HG03571 (cell line): Measurements from ENCODE around the gene NTSR1.

Source experiments
- ATAC-seq: cut with Tn5 transposase; IDR thresholded peaks from one replicate; pipeline ENCODE4 v1.9.1; 2021; ENCODE audit not compliant: unreplicated experiment

NTSR1 gene

DNA sequence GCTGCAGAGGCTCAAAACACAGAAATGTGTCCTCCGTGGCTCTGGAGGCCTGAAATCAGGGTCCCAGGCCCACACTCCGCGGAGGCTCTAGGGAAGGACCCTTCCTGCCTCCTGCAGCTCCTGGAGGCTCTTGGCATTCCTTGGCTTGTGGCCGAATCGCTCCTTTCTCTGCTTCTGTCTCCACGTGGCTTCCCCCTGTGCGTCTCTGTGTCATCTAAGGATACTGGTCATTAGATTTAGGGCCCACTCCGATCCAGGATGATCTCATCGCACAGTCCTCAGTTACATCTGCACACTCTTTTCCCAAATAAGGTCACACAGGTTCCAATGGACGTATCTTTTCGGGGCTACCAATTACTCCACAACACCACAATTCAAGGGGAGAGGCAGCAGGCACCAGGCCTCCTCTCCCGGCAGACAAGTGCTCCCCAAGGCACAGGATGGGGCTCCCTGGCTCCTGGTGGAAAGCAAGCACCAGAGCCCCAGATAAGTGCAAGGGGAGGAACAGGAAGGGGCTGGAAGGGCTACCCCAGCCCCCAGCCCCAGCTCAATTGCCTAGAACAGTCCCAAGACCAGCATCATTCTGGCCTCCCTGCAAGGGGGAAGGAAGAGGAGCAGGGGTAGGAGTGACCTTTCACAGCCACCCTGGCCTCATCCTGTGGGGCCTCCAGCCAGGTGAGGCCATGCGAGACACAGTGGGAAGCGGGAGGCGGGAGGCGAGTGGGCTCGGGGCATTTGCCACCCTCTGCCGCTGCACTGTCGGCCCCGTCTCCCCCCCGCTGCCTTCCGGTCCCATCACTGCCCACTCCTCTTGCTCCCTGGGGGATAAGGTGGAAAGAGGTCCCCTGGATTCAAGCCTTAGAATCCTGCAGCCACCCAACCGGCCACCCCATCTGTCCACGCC is 16.3 kb downstream of the NTSR1 start:
- no peak for ATAC-seq

DNA sequence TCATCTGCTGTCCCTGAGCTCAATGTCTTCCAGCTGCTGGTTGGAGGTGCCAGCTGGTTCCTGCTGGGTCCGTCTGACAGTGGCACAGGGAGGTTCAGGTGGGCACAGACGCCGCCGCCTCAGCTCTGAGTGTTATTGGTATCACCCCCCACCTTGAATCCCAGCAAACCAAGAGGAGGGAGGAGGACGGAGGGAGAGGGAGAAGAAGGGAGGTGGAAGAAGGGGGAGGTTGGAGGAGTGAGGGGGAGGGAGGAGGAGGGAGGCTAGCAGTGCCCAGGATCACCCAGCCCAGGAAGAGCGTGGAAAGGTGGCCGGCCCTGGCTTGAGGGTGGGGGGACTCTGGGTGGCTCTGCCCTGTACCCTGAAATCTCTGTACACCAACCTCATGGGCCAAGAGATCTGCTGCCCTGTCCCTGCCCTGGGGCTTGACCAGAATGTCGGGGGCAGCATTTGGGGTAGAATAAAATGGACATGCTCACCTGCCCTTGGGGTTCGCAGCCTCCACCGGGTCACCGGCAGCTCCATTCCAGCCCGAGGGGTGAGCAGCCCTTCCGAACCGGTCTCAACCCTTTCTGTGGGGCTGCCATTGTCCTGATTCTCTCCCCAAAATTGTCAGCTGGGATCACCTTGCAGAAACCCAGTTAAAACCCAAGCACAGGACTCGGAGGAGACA is 17.1 kb downstream of the NTSR1 start:
- no peak for ATAC-seq

DNA sequence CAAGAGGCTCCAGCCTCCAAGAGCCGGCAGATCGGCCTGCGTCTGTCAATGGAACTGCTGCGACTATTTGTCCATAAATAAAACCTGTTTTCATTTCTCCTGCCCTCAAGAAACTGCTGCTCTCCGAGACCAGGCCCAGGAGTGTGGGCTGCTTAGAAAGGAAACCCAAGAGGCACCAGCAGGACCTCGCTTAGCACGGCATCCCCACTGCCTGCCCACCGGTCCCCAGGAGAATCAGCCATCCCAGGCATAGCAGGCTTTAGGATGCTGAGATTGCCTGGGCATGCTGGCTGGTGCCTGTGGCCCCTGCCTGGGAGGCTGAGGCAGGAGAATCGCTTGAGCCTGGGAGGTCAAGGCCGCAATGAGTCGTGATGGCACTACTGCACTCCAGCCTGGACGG is 17.6 kb downstream of the NTSR1 start:
- ATAC-seq, result no peak

DNA sequence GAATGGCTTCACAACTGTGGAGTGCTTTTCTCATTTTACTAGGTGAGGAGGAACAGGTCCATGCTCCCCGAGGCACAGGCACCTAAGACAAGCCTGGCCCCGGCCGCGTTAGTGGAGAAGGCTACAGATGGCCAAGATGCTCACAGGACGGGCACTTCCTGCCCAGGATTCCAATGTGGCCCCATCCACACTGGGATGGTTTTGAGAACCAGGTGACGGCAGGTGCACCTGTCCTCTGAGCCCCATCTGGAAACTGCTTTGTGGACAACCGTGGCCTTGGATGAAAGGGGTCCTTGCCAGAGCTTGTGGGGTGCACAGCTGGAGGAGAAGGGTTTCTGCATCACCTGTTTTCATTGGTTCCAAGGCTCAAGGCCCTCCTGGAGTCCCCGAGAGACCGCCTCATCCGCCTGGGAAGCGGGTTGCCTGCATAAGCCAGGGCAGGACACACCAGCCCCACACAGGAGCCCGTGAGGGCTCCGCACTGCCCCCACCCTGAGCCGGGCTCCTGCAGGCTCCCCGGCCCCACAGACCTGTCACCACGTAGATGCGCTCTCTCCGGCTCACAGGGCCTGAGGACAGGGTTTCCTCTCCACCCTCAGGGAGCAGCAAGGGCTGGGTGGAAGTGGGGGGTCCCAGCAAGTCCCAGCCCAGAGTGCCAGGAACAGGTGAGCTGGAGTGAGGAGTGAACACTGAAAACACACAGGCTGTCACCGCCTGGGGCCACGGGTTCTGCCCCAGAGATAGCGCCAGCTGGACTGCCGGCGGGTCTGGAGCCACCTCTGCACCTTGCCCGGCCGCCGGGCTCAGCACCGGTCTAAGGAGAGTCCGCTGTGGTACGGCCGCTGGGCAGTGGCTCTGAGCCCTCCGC is 18.3 kb downstream of the NTSR1 start:
- no peak for ATAC-seq

DNA sequence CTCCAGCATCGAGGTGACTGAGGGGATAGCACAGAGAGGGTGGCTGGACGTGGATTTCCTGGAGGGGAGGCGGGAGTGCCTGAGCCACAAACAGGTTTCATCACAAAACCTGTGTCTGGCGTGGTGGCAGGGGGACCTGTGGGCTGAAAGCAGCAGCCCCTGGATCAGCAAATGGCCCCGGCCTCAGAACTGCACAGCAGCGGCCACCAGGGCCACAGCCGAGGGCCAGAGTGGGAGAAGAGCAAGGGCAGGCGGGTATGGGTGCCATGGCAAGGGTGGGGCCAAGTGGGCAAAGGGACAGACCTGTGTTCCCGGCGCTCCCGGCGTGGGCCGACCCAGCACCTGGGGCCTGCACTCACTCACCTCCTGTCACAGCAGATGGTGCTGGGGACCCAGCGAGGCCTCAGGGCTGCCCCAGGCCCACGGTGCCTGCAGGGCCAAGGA is 19.0 kb downstream of the NTSR1 start:
- no peak for ATAC-seq

DNA sequence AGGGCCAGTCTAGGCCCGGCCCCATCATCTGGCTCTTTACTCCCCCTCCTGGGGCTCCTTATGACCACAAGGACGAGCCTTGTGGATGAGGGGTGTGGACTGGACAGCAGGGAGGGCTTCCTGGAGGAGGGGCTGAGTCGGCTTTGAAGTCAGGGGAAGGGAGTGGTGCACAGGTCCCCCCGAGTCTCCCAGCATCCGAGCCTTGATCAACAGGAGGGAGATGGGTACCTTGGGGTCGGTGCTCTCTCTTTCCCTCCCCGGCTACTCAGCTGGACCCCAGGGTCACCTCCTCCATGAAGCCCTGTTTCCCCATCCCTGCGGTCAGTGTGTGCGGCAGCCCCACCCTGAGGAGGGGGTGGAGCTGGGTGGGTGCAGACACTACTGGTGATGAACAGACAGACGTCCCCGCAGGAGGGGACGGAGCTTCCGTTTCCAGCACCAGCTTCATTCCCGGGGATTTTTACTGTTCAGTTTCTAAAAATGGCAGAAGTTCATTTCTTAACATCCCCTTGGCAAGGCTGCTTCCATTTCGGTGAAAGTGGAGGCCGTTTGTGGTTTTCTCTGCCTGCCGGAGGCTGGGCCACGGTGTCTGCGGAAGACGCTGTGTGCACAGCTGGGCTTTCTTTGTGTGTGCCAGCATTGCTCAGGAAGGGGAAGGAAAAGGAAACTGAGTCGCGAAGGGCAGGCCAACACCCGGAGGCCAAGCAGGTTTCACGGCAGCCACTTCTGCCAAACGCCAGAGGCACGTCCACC is 19.6 kb downstream of the NTSR1 start:
- ATAC-seq, result no peak

DNA sequence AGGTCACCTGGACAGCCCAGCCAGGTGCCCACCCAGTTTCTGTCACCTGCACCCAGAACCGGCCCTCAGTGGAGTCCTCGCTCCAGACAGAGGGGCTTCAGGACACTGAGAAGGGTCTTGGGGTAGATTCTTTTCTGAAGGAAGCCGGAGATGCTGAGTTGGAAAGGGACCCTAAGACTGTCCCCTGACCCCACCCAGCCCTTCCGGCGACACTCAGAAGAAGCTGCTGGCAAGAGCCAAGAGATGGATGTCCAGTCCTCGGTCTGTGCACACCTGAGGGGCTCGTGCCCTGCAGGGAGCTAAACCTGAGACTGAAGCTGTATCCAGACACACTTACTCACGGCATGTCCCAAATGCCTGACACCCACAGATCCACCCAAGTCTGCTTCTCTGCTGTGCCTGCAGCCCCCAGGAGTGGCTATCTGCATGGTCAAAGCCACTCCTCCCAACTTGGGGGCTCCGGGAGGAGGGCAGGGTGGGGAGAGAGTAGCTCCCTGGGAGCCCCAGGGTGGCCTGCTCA is 20.2 kb downstream of the NTSR1 start:
- ATAC-seq, result no peak

DNA sequence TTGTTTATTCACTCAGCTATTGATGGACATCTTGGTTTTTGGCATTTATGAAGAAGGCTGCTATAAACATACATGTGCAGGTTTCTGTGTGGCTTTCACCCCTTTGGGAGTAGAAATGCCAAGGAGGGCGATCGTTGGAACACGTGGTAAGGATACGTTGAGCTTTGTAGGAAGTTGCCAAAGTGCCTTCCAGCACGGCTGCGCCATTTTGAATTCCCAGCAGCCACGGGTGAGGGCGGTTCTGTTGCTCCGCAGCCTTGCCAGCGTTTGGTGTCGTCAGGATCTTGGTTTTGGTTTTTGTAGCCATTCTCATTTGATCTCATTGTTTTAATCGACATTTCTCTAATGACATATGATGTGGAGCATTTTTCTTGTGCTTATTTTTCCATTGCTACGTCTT is 21.8 kb downstream of the NTSR1 start:
- no peak for ATAC-seq

DNA sequence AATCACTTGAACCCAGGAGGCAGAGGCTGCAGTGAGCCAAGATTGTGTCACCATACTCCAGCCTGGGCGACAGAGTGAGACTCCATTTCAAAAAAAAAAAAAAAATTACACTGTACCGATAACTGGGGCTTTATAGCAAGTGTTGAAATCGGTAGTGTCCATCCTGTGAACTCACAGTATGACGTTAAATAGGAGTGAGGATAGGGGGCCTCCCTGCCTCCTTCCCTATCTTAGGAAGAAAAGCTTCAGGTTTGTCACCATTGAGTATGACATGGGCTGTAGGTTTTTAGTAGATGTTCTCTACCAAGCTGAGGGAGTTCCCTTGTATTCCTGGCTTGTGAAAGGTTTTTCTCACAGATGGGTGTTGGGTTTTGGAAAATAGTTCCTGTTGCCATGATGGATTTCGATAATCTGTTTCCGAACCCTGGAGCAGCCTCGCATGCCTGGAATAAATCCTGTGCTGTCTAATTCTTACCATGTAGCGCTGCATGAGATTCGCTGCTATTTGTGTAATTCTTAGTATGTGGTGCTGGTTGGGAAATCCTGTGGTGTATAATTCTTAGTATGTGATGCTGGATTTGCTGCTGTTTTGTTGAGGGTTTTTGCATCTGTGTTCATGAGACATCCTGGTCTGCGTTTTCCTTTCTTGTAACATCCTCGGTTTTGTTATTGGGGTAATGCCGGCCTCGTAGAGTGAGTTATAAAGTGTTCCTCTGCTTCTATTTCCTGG is 23.6 kb downstream of the NTSR1 start:
- ATAC-seq, result no peak

DNA sequence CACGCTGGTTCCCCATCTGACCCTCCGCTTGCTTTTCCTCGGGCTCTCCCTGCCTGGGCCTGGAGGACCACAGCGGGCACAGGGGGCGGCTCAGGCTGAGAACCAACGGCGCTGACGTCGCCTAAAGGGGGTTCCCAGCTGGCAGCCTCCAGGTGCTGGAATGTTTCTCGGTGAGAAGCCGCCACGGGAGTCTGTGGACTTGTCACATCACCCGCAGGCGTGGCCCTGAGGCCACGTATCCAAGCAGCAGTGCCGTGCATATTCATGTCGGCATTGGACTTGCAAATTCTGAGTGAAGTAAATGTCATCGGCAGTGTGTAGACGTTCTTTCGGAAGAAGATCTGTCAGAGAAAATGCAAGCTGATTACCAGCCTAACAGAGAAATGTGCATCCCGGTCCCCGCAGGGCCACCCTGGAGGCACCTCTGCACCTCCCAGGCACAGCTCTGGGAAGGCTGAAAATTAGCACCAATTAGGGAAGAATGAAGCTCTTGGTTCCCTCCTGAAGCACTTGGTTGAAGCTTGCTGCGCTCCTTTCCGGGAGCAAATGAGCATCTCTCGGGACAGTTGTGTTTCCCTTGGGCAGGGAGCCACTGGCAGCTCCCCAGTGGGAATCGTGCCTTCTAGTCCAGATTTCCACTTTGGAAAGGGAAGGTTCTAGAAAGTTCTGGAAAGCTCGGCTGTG is 24.3 kb downstream of the NTSR1 start:
- ATAC-seq, result no peak

DNA sequence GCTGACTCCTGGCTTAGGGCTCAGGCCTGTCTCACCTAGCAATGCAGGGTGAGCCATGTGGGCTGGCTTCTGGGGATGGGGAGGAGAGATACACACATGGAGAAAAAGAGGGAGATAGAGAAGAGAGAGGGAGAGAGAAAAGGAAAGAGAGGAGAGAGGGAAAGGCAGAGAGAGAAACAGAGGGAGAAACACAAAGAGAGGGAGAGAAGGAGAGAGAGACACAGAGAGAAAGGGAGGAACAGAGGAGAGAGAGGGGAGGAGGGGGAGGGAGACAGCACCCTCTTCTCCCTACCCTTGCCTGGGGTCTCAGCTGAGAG is 24.8 kb downstream of the NTSR1 start:
- no peak for ATAC-seq

DNA sequence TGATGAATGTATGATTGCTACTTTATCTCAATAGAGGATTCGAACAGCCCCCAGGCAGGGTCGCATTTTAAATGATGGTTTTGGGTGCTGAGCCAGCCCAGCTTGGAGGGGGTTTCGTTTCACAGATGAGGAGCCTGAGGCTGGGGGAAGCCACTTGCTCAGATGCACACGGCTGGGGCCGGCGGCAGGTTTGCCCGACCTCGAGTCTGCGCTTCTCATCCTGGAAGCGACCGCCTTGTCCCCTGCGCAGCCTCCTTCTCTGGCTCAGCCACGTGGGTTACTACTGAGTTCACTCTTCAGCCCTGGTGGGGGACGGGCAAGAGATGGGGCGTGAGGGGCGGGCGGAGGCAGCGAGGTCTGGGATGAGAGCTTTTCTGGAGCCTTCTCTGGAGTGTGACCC is 25.3 kb downstream of the NTSR1 start:
- ATAC-seq, result no peak

DNA sequence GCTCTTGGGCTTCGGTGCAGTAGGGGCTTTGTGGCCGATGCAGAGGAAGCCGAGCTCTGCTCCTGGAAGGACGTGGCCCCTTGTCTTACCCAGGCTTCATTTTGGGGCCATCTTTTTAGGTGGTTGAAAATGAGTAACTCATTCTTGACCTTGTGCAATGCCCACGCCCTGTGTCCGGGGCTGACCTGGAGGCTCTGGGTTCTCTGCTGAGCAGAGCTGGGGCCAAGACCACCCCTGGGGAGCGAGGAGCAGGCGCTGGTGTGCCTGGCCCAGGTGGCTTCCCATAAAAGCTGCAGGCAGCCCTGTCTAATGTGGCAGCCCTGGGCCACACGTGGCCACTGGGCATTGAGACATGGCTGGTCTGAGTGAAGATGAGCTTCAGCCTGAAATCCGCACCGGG is 25.7 kb downstream of the NTSR1 start:
- ATAC-seq, result no peak

DNA sequence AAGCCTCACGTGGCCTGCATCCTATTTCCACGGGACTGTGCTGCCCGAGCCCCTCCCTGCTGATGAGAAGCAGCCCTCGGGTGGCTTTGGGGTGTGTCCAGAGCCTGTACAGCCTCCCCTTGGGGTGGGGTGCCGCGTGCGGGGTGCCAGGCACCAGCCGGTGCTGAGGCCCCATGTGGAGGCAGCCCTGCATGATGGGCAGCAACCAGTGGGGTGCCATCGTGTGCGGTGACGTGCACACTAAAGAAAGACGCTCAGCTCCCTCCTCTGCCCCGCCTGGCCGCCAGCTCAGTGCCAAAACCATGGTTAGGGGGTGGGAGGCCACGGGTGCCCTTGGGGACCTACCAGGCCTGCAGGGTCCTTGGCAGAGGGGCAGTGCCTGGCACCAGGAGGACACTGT is 26.2 kb downstream of the NTSR1 start:
- no peak for ATAC-seq

DNA sequence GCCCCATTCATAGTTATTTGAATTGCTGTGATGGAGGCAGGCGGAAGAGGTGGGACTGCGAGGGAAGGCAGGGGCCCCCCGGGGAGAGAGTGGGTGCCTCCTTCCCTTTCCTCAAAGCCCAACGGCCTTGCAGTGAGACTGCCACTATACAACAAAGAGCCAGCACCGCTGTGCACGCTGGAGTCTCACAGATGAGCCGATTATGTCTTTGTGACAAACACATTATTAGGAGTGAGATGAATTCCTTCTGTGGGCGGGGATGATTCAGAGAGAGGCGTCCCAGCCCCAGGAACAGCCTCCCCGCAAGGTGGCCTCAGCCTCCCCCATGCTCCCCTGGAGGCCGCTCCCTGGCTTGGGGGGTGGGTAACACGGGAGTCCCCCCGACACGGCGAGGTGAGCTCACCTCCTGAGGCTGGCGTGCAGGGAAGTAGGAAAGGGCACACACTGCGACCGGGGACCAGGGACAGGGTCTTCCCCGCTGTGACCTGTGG is 26.7 kb downstream of the NTSR1 start:
- no peak for ATAC-seq

DNA sequence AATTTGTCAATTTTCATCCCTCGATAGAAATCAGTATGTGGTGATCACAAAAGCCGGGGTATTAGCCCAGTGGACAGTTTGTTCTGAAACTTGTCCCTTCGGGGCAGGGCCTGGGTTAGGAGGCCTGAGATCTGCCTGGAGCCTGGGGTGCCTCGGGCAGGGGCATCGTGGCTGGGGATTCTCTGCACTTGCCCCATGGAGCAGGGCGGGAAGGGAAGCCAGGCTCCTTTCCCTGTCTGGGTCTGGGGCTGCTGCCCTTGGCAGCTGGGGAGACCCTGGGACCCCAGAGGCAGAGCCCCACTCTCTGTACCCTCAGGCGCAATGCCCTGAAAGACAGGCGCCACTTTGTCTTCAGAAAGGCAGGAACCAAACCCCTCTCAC is 27.4 kb downstream of the NTSR1 start:
- ATAC-seq, result no peak

DNA sequence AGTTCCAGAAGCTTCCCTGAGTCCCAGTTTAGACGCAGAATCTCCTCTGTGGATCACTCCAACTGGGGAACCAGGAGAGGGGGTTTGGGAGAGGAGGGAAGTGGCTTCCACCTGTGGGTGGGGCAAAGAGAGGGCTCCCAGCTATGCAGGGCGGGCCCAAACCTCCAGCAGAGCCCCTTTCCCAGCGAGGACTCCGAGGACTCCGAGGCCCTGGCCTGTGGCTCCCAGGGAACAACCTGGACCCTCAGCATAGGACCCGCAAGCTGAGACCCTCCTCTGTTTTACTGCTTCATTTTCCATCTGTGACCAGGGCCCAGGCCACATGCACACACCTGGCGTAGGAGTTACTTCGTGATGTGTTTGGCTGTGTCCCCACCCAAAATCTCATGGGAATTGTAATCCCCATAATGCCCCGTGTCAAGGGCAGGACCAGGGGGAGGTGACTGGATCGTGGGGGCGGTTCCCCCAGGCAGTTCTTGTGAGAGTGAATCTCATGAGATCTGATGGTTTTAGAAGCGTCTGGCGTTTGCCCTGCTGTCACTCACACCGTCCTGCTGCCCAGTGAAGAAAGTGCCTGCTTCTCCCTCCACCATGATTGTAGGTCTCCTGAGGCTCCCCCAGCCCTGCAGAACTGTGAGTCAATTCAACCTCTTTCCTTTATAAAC is 27.9 kb downstream of the NTSR1 start:
- ATAC-seq, result no peak

DNA sequence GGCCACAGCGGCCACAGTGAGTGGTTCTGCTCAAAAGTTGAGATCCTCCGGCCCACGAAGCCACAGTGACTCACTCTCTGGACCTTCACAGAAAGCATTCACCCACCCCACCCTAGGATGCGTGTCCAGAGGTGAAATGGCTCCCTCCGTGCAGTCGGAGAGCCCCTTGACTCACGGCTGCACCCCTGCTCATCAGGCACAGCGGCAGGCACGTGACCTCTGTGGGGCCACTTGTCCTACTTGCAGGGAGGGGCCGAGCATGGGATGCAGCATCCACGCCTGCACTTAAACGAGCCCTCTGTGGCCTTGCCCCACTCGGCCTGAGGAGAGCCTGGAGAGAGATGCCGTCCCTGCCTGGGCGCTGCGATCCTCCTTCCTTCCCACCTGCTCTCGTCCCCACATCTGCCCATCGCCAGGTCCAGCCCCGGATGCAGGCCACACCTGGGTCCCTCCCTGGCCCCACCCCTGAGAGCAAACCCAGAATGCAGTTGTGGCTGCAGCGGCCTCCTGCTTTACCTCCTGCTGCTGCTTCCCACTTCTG is 28.7 kb downstream of the NTSR1 start:
- ATAC-seq, result no peak
